Measurements from ENCODE around the gene MAGEB17.

The MAGEB17 gene

GRCh38 chrX:16185725-16186136, 18.4 kb downstream of the MAGEB17 start:
- H3K23ac ChIP-seq (ENCODE audit: low read length): no peak overlapping the region
- no peak overlapping the region for H2AK5ac ChIP-seq (ENCODE audit: low read length)
- no CpG with 5 or more reads among the region's 2 CpGs for WGBS (ENCODE audit: extremely low coverage, insufficient coverage, insufficient read length)

DNA sequence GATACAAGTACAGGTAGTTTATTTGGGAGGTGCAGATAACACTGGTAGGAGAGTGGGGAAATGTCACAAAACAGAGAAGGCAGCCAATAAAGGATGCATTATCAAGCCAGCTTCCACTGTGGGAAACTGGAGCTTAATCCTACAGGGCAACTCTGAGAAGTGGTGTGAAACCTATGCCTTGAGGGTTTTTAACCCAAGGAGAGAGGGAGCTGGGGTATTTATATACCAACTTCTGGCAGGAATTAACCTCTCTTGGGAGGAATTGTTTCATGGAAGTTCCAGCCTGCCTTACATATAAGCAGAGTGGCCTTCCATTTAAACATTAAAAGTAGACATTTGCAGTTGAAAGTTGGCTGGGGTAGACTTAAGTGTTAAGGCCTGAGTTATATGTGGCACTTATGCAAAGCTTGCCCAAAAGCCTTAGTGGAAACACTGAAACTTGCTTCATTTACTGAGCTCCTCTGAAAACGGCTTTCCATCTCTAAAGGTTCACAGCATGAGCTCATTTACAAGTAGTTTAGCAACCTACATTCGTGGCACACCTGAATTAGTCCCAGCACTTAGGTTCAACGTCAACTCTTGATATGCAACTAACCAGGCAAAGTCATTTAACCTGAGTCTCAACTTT, 19.2 kb downstream of the MAGEB17 start:
- H4K91ac ChIP-seq (ENCODE audit: low read depth, low read length): no peak overlapping the region
- WGBS (ENCODE audit: extremely low coverage, insufficient coverage, insufficient read length): no CpG with 5 or more reads among the region's 3 CpGs

More at GRCh38 chrX:16185725-16186136, 18.4 kb downstream of the MAGEB17 start:
- Histone ChIP-seq H3K27ac (ENCODE audit: low read depth, low read length) (no peak overlapping the region), H3K79me2 (ENCODE audit: control insufficient read depth, insufficient read depth, low read length, poor library complexity) (no peaks in the 10 kb centered on the region), H3K4me2 (ENCODE audit: low read length) (no peak overlapping the region), H3K36me3 (ENCODE audit: control insufficient read depth in 1 of 2, insufficient read depth in 2 of 2, low read length in 2 of 2) (no peaks in the 10 kb centered on the region), H4K12ac (ENCODE audit: low read depth, low read length) (no peak overlapping the region), H2BK5ac (ENCODE audit: low read depth, low read length, poor library complexity) (peak overlapping the region; percentile 52), H3K27me3 (ENCODE audit: insufficient read depth, low read length) (no peaks in the 10 kb centered on the region), H2AFZ (ENCODE audit: insufficient read depth, low read length, poor library complexity) (no peak overlapping the region), H3K14ac (ENCODE audit: low read length) (no peak overlapping the region), H4K8ac (ENCODE audit: low read depth, low read length) (no peak overlapping the region), H3K9me3 (ENCODE audit: insufficient read depth, low read depth, low read length) (no peaks in the 10 kb centered on the region), H2BK120ac (ENCODE audit: insufficient read depth, low read length, poor library complexity) (no peak overlapping the region), H2BK12ac (ENCODE audit: low read length) (no peak overlapping the region), H3K9ac (ENCODE audit: low read length) (no peak overlapping the region), H3K4ac (ENCODE audit: low read depth, low read length) (no peak overlapping the region), H3K18ac (ENCODE audit: low read length) (no peak overlapping the region), H3K4me1 (ENCODE audit: control insufficient read depth in 1 of 2, insufficient read depth in 2 of 2, low read length in 2 of 2) (peaks cover 0 to 8% of the 10 kb centered on the region in 2 experiments), H3K79me1 (ENCODE audit: low read length) (peaks cover 3% of the 10 kb centered on the region), H3K4me3 (ENCODE audit: low read depth, low read length) (no peak overlapping the region), H4K91ac (ENCODE audit: low read depth, low read length) (no peak overlapping the region)
- DNase-seq: no peak

DNA sequence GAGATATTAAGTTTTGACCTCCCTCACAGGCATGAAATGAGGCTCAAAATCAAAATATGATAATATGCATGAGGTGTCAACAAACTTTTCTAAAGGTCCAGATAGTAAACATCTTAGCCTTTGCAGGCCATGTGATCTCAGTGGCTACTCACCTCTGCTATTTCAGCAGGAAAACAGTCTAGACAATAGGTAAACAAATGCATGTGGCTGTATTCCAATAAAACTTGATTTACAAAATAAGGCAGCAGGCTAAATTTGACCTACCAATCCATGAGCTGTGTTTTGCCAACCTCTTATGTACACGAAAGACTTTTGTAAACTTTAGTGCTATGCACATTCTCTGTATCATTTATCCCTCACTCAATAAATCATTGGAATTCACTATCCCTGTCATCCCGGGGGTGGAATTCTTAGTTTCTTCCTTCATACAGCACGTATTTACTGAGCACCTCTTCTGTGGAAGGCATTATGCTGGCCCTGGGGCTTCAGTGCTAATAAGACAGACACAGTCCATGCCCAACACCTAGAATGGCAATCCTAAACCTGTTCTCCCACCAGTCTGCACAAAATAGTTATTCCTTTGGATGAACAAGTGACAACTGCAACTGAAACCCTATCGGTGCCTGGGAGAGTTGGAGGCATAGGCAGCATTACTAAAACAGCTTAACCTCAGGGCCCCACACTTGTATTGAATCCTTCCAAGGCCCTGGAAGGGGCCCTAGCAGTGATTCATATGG, 19.9 kb downstream of the MAGEB17 start:
- H3K4me2 ChIP-seq (ENCODE audit: low read length): no peak overlapping the region
- no peak overlapping the region for H4K12ac ChIP-seq (ENCODE audit: low read depth, low read length)
- no peak overlapping the region for H3K4ac ChIP-seq (ENCODE audit: low read depth, low read length)
- H3K27ac ChIP-seq (ENCODE audit: low read depth, low read length): no peak overlapping the region
- no peaks in the 10 kb centered on the region for H3K79me2 ChIP-seq (ENCODE audit: control insufficient read depth, insufficient read depth, low read length, poor library complexity)
- H3K27me3 ChIP-seq (ENCODE audit: insufficient read depth, low read length): no peaks in the 10 kb centered on the region
- no peak overlapping the region for H2BK120ac ChIP-seq (ENCODE audit: insufficient read depth, low read length, poor library complexity)
- no peak overlapping the region for H2BK12ac ChIP-seq (ENCODE audit: low read length)
- no peaks in the 10 kb centered on the region for H3K9me3 ChIP-seq (ENCODE audit: insufficient read depth, low read depth, low read length)
- H2BK5ac ChIP-seq (ENCODE audit: low read depth, low read length, poor library complexity): no peak overlapping the region
- WGBS (ENCODE audit: extremely low coverage, insufficient coverage, insufficient read length): no CpG with 5 or more reads among the region's 4 CpGs
- H2AFZ ChIP-seq (ENCODE audit: insufficient read depth, low read length, poor library complexity): no peak overlapping the region
- no peak overlapping the region for H3K14ac ChIP-seq (ENCODE audit: low read length)
- H3K18ac ChIP-seq (ENCODE audit: low read length): no peak overlapping the region
- DNase-seq: no peak
- H3K36me3 ChIP-seq (ENCODE audit: control insufficient read depth in 1 of 2, insufficient read depth in 2 of 2, low read length in 2 of 2): no peaks in the 10 kb centered on the region
- no peak overlapping the region for H4K91ac ChIP-seq (ENCODE audit: low read depth, low read length)
- H3K79me1 ChIP-seq (ENCODE audit: low read length): peaks cover 3% of the 10 kb centered on the region
- H4K8ac ChIP-seq (ENCODE audit: low read depth, low read length): no peak overlapping the region
- H3K9ac ChIP-seq (ENCODE audit: low read length): no peak overlapping the region
- H3K4me1 ChIP-seq (ENCODE audit: control insufficient read depth in 1 of 2, insufficient read depth in 2 of 2, low read length in 2 of 2): peaks cover 0 to 8% of the 10 kb centered on the region in 2 experiments
- no peak overlapping the region for H2AK5ac ChIP-seq (ENCODE audit: low read length)
- H3K4me3 ChIP-seq (ENCODE audit: low read depth, low read length): no peak overlapping the region
- no peak overlapping the region for H3K23ac ChIP-seq (ENCODE audit: low read length)

More for the DNA sequence above, 19.2 kb downstream of the MAGEB17 start:
- no peak overlapping the region for H4K8ac ChIP-seq (ENCODE audit: low read depth, low read length)
- no peaks in the 10 kb centered on the region for H3K36me3 ChIP-seq (ENCODE audit: control insufficient read depth in 1 of 2, insufficient read depth in 2 of 2, low read length in 2 of 2)
- H3K18ac ChIP-seq (ENCODE audit: low read length): no peak overlapping the region
- H3K4ac ChIP-seq (ENCODE audit: low read depth, low read length): no peak overlapping the region
- no peaks in the 10 kb centered on the region for H3K9me3 ChIP-seq (ENCODE audit: insufficient read depth, low read depth, low read length)
- H2BK5ac ChIP-seq (ENCODE audit: low read depth, low read length, poor library complexity): no peak overlapping the region
- no peak overlapping the region for H2AK5ac ChIP-seq (ENCODE audit: low read length)
- no peak overlapping the region for H3K14ac ChIP-seq (ENCODE audit: low read length)
- no peak overlapping the region for H3K4me3 ChIP-seq (ENCODE audit: low read depth, low read length)
- no peak overlapping the region for H4K12ac ChIP-seq (ENCODE audit: low read depth, low read length)
- peaks cover 0 to 8% of the 10 kb centered on the region in 2 experiments for H3K4me1 ChIP-seq (ENCODE audit: control insufficient read depth in 1 of 2, insufficient read depth in 2 of 2, low read length in 2 of 2)
- H3K27ac ChIP-seq (ENCODE audit: low read depth, low read length): no peak overlapping the region
- H3K9ac ChIP-seq (ENCODE audit: low read length): no peak overlapping the region
- H2BK120ac ChIP-seq (ENCODE audit: insufficient read depth, low read length, poor library complexity): no peak overlapping the region
- H3K27me3 ChIP-seq (ENCODE audit: insufficient read depth, low read length): no peaks in the 10 kb centered on the region
- no peaks in the 10 kb centered on the region for H3K79me2 ChIP-seq (ENCODE audit: control insufficient read depth, insufficient read depth, low read length, poor library complexity)
- no peak overlapping the region for H3K23ac ChIP-seq (ENCODE audit: low read length)
- H3K79me1 ChIP-seq (ENCODE audit: low read length): peaks cover 3% of the 10 kb centered on the region
- H2BK12ac ChIP-seq (ENCODE audit: low read length): no peak overlapping the region
- no peak overlapping the region for H2AFZ ChIP-seq (ENCODE audit: insufficient read depth, low read length, poor library complexity)
- no peak for DNase-seq
- H3K4me2 ChIP-seq (ENCODE audit: low read length): no peak overlapping the region

DNA sequence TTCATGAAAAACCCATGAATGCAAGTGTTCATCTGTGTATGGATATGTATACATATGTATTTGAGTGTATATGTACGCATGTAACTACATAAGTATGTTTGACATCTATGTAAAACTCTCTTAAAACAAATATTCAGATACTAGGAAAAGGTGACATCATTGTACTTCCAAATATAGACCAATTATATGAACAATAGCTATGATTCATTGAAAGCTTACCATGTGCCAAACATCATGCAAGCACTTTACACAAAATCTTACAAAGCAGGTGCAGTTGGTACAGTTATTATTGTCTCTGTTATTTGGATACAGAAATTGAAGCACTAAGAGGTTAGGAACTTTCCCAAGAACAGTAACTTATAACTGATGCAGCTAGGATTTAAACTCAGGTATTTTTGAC, 21.4 kb downstream of the MAGEB17 start:
- WGBS (ENCODE audit: extremely low coverage, insufficient coverage, insufficient read length): no CpG with 5 or more reads among the region's 1 CpG
- no peak overlapping the region for H3K4me3 ChIP-seq (ENCODE audit: low read depth, low read length)
- peaks cover 0 to 8% of the 10 kb centered on the region in 2 experiments for H3K4me1 ChIP-seq (ENCODE audit: control insufficient read depth in 1 of 2, insufficient read depth in 2 of 2, low read length in 2 of 2)

More for the DNA sequence above, 21.4 kb downstream of the MAGEB17 start:
- no peak overlapping the region for H4K91ac ChIP-seq (ENCODE audit: low read depth, low read length)
- H3K79me1 ChIP-seq (ENCODE audit: low read length): peaks cover 3% of the 10 kb centered on the region
- no peak overlapping the region for H3K18ac ChIP-seq (ENCODE audit: low read length)
- H2BK120ac ChIP-seq (ENCODE audit: insufficient read depth, low read length, poor library complexity): no peak overlapping the region
- H3K4ac ChIP-seq (ENCODE audit: low read depth, low read length): no peak overlapping the region
- H3K4me2 ChIP-seq (ENCODE audit: low read length): no peak overlapping the region
- DNase-seq: no peak
- no peaks in the 10 kb centered on the region for H3K9me3 ChIP-seq (ENCODE audit: insufficient read depth, low read depth, low read length)
- H3K27ac ChIP-seq (ENCODE audit: low read depth, low read length): no peak overlapping the region
- H2AK5ac ChIP-seq (ENCODE audit: low read length): no peak overlapping the region
- no peak overlapping the region for H2BK12ac ChIP-seq (ENCODE audit: low read length)
- no peak overlapping the region for H4K12ac ChIP-seq (ENCODE audit: low read depth, low read length)
- no peaks in the 10 kb centered on the region for H3K27me3 ChIP-seq (ENCODE audit: insufficient read depth, low read length)
- H2AFZ ChIP-seq (ENCODE audit: insufficient read depth, low read length, poor library complexity): no peak overlapping the region
- no peaks in the 10 kb centered on the region for H3K36me3 ChIP-seq (ENCODE audit: control insufficient read depth in 1 of 2, insufficient read depth in 2 of 2, low read length in 2 of 2)
- H3K23ac ChIP-seq (ENCODE audit: low read length): no peak overlapping the region
- no peak overlapping the region for H3K14ac ChIP-seq (ENCODE audit: low read length)
- no peak overlapping the region for H3K9ac ChIP-seq (ENCODE audit: low read length)
- H2BK5ac ChIP-seq (ENCODE audit: low read depth, low read length, poor library complexity): no peak overlapping the region
- H4K8ac ChIP-seq (ENCODE audit: low read depth, low read length): no peak overlapping the region
- H3K79me2 ChIP-seq (ENCODE audit: control insufficient read depth, insufficient read depth, low read length, poor library complexity): no peaks in the 10 kb centered on the region
